HCT116 (cell line): Measurements from ENCODE around the gene SCNN1B. TPM values are rescaled to one million over a fixed set of nuclear protein-coding genes. Genes with fewer than 3 reads are reported as not detected.

Experiments
- ATAC-seq: fragments of 200-7000 bp; cut with Tn5 transposase; 2 replicates; pipeline ENCODE4 v1.9.1; 2020; ENCODE audit warnings: mild to moderate bottlenecking, moderate library complexity
- BruUV-seq: library from RNA; stranded (reverse); fragments of 400-500 nt; replicated peaks from 2 replicates; lab custom pipeline; 2021; lab: Mats Ljungman, UMichigan
- CTCF ChIA-PET: fragments of 300-600 bp; sonication (Branson Sonifier 250); formaldehyde crosslinking; loops from one replicate; lab custom pipeline; 2021; ENCODE audit warnings: antibody characterized with exemption; lab: Charles Lee
- POLR2A ChIA-PET: fragments of 300-600, 350-600 bp; sonication (Branson Sonifier 250); formaldehyde crosslinking; loops from one replicate; lab custom pipeline; 2021; ENCODE audit warnings: antibody characterized with exemption; lab: Charles Lee
- RAD21 ChIA-PET, 2 experiments: fragments of 300-600 bp; sonication (Branson Sonifier 250); formaldehyde crosslinking; loops; one replicate each; lab custom pipeline; 2023; ENCODE audit warnings: low total read pairs in 2 of 2; ENCODE audit not compliant: uncharacterized antibody in 2 of 2, unreplicated experiment in 2 of 2, low non-redundant PET in 1 of 2; lab: Charles Lee
- DNase-seq: peaks from one replicate; pipeline ENCODE4 v3.0.0-alpha.2; 2010; ENCODE audit warnings: low read depth, low spot score
- H2AFZ ChIP-seq: fragments of 200-600 bp; shearing (Covaris generic), sonication (generic); 2 replicates; pipeline ENCODE4 v1.6.1; 2017; ENCODE audit warnings: low read depth, mixed run types, mixed read lengths, antibody characterized with exemption, low read length; ENCODE audit not compliant: poor library complexity, severe bottlenecking
- H3K27ac ChIP-seq: 2 replicates; pipeline ENCODE4 v1.5.1; 2012; ENCODE audit warnings: low read depth, low read length
- H3K27me3 ChIP-seq: fragments of 200-600 bp; sonication (generic); 2 replicates; pipeline ENCODE4 v1.6.1; 2016; ENCODE audit warnings: mixed run types, low read length, mixed read lengths; ENCODE audit not compliant: insufficient read depth
- H3K36me3 ChIP-seq, 2 experiments: fragments of 200-500 bp in 1 of 2; fragments of 200-600 bp in 1 of 2; sonication (Bioruptor generic) in 1 of 2; sonication (generic) in 1 of 2; 2 replicates each; pipeline versions ENCODE4 v1.5.1 to v1.6.1; 2014 to 2016; ENCODE audit warnings: low read length in 2 of 2, inconsistent platforms in 1 of 2, mixed read lengths in 1 of 2, mixed run types in 1 of 2; ENCODE audit not compliant: insufficient read depth in 2 of 2, control insufficient read depth in 1 of 2
- H3K4me1 ChIP-seq, 2 experiments: fragments of 200-600 bp in 1 of 2; sonication (generic) in 1 of 2; 2 replicates each; pipeline versions ENCODE4 v1.5.1 to v1.6.1; 2012 to 2017; ENCODE audit warnings: low read length in 2 of 2, inconsistent platforms in 1 of 2, mild to moderate bottlenecking in 1 of 2, mixed read lengths in 1 of 2, mixed run types in 1 of 2, moderate library complexity in 1 of 2; ENCODE audit not compliant: insufficient read depth in 2 of 2, control insufficient read depth in 1 of 2
- H3K4me2 ChIP-seq: fragments of 200-600 bp; sonication (generic); 2 replicates; pipeline ENCODE4 v1.6.1; 2017; ENCODE audit warnings: mixed run types, low read length, mixed read lengths
- H3K4me3 ChIP-seq, 2 experiments: fragments of 200-600 bp in 1 of 2; sonication (generic) in 1 of 2; replicated peaks in 1 of 2; 2 replicates each; pipeline ENCODE4 v1.5.1; 2011 to 2016; ENCODE audit warnings: low read length in 2 of 2, control low read depth in 1 of 2, low read depth in 1 of 2, mild to moderate bottlenecking in 1 of 2, mixed read lengths in 1 of 2, mixed run types in 1 of 2
- H3K79me2 ChIP-seq: fragments of 200-600 bp; sonication (generic); 2 replicates; pipeline ENCODE4 v1.6.1; 2017; ENCODE audit warnings: mild to moderate bottlenecking, mixed run types, low read length, moderate library complexity, mixed read lengths; ENCODE audit not compliant: insufficient read depth
- H3K9ac ChIP-seq: fragments of 200-600 bp; sonication (generic); 2 replicates; pipeline ENCODE4 v1.6.1; 2016; ENCODE audit warnings: low read length, mixed read lengths
- H3K9me2 ChIP-seq: fragments of 200-600 bp; sonication (generic), shearing (Covaris generic); 2 replicates; pipeline ENCODE4 v1.6.1; 2017; ENCODE audit warnings: mixed run types, mild to moderate bottlenecking, moderate library complexity; ENCODE audit not compliant: insufficient read depth
- H3K9me3 ChIP-seq, 2 experiments: fragments of 200-500 bp in 1 of 2; fragments of 200-600 bp in 1 of 2; sonication (Bioruptor generic) in 1 of 2; sonication (generic) in 1 of 2; 2 replicates each; pipeline ENCODE4 v1.6.1; 2014 to 2017; ENCODE audit warnings: low read length in 2 of 2, mixed read lengths in 2 of 2, inconsistent platforms in 1 of 2, low read depth in 1 of 2, mild to moderate bottlenecking in 1 of 2, mixed run types in 1 of 2, moderate library complexity in 1 of 2; ENCODE audit not compliant: control insufficient read depth in 1 of 2, insufficient read depth in 1 of 2
- H4K20me1 ChIP-seq: fragments of 200-600 bp; sonication (generic), shearing (Covaris generic); 2 replicates; pipeline ENCODE4 v1.6.1; 2017; ENCODE audit warnings: mixed run types, mild to moderate bottlenecking, moderate library complexity; ENCODE audit not compliant: insufficient read depth
- CEBPB ChIP-seq: IDR thresholded peaks from 2 replicates; pipeline ENCODE4 v1.6.1; 2012; ENCODE audit warnings: low read depth
- POLR2A ChIP-seq: IDR thresholded peaks from 2 replicates; pipeline ENCODE4 v1.7.0; 2011; ENCODE audit warnings: borderline replicate concordance; ENCODE audit not compliant: insufficient read depth, insufficient read length; ENCODE audit errors: extremely low read depth
- POLR2AphosphoS5 ChIP-seq: IDR thresholded peaks from 2 replicates; pipeline ENCODE4 v1.6.1; 2011; ENCODE audit warnings: mild to moderate bottlenecking, low read depth, low read length, moderate library complexity
- RAD21 ChIP-seq: IDR thresholded peaks from 2 replicates; pipeline ENCODE4 v1.6.1; 2012; ENCODE audit warnings: low read depth, mild to moderate bottlenecking
- SIN3A ChIP-seq: IDR thresholded peaks from 2 replicates; pipeline ENCODE4 v1.6.1; 2012; ENCODE audit warnings: low read depth
- SP1 ChIP-seq: IDR thresholded peaks from 2 replicates; pipeline ENCODE4 v1.6.1; 2012; ENCODE audit warnings: low read depth
- SRF ChIP-seq: IDR thresholded peaks from 2 replicates; pipeline ENCODE4 v1.6.1; 2012; ENCODE audit warnings: low read depth
- TCF7L2 ChIP-seq: IDR thresholded peaks from 2 replicates; pipeline ENCODE4 v1.7.0; 2011; ENCODE audit warnings: borderline replicate concordance, inconsistent platforms; ENCODE audit not compliant: insufficient read depth, insufficient read length; ENCODE audit errors: extremely low read depth
- ZNF274 ChIP-seq: fragments of 200-500 bp; sonication (Bioruptor generic); IDR thresholded peaks from 2 replicates; pipeline ENCODE4 v1.6.1; 2014; ENCODE audit warnings: mild to moderate bottlenecking, low read depth, low read length, inconsistent platforms
- intact Hi-C: fragments of 100-400 bp; cut with micrococcal nuclease; formaldehyde crosslinking; loops from 2 replicates; pipeline ENCODE4 v1.10.0; 2022
- total RNA-seq: library from RNA; stranded (reverse); gene quantifications from one replicate; pipeline ENCODE4 v1.2.1, GENCODE V29; 2021; ENCODE audit not compliant: unreplicated experiment
- TF ChIP-seq, protein P1 (sequence below), 3 experiments: fragments of 200-600 bp in 1 of 3; sonication (generic) in 1 of 3; IDR thresholded peaks in 2 of 3; conservative IDR thresholded peaks in 1 of 3; 2 replicates each; pipeline ENCODE4 v1.5.1; 2012 to 2017; ENCODE audit warnings: low read depth in 2 of 3, low read length in 2 of 3, antibody characterized with exemption in 1 of 3, borderline replicate concordance in 1 of 3, control low read depth in 1 of 3, mild to moderate bottlenecking in 1 of 3, mixed read lengths in 1 of 3, mixed run types in 1 of 3, moderate library complexity in 1 of 3; ENCODE audit not compliant: insufficient read depth in 1 of 3
- TF ChIP-seq, protein P2 (sequence below): IDR thresholded peaks from 2 replicates; pipeline ENCODE4 v1.6.1; 2012

The SCNN1B gene
- total RNA-seq, 1 experiment from 2014 or later, result 0.37 TPM

DNA sequence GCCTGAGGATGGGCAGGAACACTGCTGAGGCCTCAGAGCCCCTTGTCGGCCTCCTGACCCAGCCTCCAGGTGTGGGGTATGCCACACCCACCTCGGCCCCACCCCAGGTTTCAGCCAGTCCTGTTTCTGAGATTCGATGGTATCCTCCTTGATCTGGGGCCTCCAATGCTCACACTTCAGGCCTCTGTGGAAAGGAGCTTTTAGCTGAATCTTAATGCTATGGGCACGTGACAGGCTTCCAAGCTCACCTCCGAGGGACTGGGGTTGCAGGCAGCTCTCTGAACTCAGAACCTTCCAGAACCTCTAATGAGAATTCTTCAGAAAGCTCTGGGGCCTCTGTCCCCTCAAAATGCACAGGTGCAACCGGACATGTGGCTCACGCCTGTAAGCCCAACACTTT is 54.8 kb downstream of the SCNN1B start:
- H3K4me1 ChIP-seq, result no peaks in the 10 kb centered on the region
- H2AFZ ChIP-seq, result no peak overlapping the region
- H3K79me2 ChIP-seq, result no peaks in the 10 kb centered on the region
- ChIA-PET CTCF (no interaction called here), RAD21 (no interaction called here), POLR2A (no interaction called here)
- intact Hi-C loops, result no loop called here
- H3K9me3 ChIP-seq, result no peaks in the 10 kb centered on the region
- no peak overlapping the region for H3K4me2 ChIP-seq
- no TSS peak for BruUV-seq
- H3K27ac ChIP-seq, result no peak overlapping the region
- H3K36me3 ChIP-seq, result no peaks in the 10 kb centered on the region
- ATAC-seq, result no peak
- H3K9me2 ChIP-seq, result no peaks in the 10 kb centered on the region
- H3K9ac ChIP-seq, result no peak overlapping the region
- no peaks in the 10 kb centered on the region for H3K27me3 ChIP-seq
- no peak for DNase-seq
- H4K20me1 ChIP-seq, result no peaks in the 10 kb centered on the region
- H3K4me3 ChIP-seq, result no peak overlapping the region
- TF ChIP-seq SIN3A (no peak), RAD21 (no peak), POLR2A (no peak), POLR2AphosphoS5 (no peak), TCF7L2 (no peak), SP1 (no peak), SRF (no peak), ZNF274 (no peak), CEBPB (no peak)
- TF ChIP-seq, protein P1, sequence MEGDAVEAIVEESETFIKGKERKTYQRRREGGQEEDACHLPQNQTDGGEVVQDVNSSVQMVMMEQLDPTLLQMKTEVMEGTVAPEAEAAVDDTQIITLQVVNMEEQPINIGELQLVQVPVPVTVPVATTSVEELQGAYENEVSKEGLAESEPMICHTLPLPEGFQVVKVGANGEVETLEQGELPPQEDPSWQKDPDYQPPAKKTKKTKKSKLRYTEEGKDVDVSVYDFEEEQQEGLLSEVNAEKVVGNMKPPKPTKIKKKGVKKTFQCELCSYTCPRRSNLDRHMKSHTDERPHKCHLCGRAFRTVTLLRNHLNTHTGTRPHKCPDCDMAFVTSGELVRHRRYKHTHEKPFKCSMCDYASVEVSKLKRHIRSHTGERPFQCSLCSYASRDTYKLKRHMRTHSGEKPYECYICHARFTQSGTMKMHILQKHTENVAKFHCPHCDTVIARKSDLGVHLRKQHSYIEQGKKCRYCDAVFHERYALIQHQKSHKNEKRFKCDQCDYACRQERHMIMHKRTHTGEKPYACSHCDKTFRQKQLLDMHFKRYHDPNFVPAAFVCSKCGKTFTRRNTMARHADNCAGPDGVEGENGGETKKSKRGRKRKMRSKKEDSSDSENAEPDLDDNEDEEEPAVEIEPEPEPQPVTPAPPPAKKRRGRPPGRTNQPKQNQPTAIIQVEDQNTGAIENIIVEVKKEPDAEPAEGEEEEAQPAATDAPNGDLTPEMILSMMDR (IDR thresholded peaks at IDR 0.05 in 2 of 3, conservative IDR thresholded peaks at IDR 0.05 in 1 of 3; ENCODE audit: borderline replicate concordance in 1 of 3, insufficient read depth in 1 of 3, low read depth in 2 of 3, low read length in 2 of 3), result no peak
- TF ChIP-seq, protein P2, sequence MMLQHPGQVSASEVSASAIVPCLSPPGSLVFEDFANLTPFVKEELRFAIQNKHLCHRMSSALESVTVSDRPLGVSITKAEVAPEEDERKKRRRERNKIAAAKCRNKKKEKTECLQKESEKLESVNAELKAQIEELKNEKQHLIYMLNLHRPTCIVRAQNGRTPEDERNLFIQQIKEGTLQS, result no peak
